Transverse colon (tissue), 3 donors: Measurements from ENCODE around the gene CRIP2.

ENCODE experiments used
- CTCF ChIP-seq, 5 experiments: fragments of 200-600 bp in 3 of 5; fragments of 450-650 bp in 2 of 5; sonication (generic) in 3 of 5; IDR thresholded peaks; 1 replicate in 2 of 5; 2 replicates in 3 of 5; pipeline ENCODE4 v1.5.1; 2016 to 2017; ENCODE audit warnings: antibody characterized with exemption in 5 of 5, inconsistent platforms in 3 of 5, mild to moderate bottlenecking in 2 of 5, moderate library complexity in 1 of 5
- POLR2A ChIP-seq: fragments of 450-650 bp; IDR thresholded peaks from one replicate; pipeline ENCODE4 v1.6.1; 2016; ENCODE audit warnings: antibody characterized with exemption, mild to moderate bottlenecking, moderate library complexity

GRCh38 chr14:105440554-105440900 lies 34.1 kb upstream of the CRIP2 start:
- TF ChIP-seq CTCF (IDR thresholded peaks at IDR 0.05): no peak
- TF ChIP-seq POLR2A: no peak
